GM18868 (cell line): Measurements from ENCODE around the gene PACRG.

Experiments used
- ATAC-seq: cut with Tn5 transposase; IDR thresholded peaks from one replicate; pipeline ENCODE4 v1.9.1; 2021; ENCODE audit warnings: mild to moderate bottlenecking, moderate library complexity; ENCODE audit not compliant: unreplicated experiment

Gene PACRG

DNA sequence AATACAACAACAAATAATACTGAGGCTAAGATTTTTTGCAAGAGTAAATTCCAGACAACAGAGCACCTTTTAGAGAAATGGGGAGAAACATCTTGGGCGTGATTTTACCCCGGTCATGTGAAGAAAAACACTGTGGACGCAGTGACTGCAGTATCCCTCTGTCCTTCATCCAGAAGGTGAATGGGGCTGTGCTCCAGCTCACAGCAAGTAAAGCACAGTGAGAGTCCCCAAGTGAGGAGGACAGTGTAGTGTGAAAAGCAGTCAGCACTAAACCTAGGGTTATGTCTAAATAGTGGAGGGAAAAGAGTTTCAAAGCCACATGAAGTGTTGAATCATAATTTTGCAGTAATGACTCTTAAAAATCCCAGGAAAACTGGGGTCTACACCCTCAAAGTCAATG, 338.4 kb downstream of the PACRG start:
- ATAC-seq, result no peak

DNA sequence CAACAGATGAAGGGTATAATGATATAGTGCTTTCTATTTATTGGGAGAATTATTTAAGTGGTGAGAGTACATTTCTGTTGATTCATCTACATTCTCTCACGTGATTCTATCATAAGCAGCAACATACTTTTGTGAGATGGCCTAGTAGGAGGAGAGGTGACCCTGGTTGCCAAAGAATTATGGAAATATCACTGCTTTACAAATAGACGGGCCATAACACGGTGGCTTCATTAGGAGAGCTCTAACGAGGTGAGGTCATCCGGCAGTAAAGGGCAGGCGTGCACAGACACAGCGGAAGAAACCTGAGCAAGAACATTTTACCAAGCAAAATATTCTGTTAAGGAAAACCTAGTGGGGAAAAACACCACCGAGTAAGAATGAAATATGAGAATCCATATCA, 349.4 kb downstream of the PACRG start:
- no peak for ATAC-seq

DNA sequence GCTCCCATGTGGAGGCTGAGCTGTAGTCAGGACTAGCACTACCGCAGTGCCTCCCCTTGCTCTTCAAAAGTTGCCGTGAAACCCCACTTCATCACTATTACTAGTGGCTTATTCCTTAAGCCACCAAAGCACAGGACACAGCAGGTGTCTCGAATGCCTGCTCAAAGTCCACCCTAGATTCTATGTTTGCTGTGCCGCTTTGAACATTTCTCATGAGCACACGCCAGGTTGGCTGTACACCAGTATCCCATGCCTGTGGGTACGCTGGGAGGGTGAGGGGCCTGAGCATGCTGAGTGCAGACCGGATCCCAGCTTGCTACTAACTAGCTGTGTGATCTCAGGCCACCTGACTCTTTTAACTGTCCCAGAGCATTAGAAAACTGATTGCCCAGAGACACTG, 350.9 kb downstream of the PACRG start:
- no peak for ATAC-seq

DNA sequence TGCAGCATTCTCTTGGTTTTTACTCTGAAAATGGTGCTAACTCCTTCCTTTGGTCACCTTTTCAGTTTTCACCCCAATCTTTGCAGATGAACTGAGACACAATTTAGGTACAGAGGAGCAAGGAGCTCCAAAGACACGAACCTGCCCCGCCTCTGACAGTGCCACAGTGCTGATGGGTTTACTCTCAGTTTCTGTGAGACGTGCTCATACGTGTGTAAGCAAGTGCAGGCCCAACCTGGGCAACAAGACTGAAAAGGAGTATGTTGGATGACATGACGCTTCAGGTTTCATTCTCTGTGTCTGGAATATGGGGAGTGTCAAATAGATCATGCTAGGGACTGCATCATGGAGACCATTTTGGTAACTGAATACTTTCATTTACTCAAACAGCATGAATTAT, 352.5 kb downstream of the PACRG start:
- ATAC-seq, result no peak

DNA sequence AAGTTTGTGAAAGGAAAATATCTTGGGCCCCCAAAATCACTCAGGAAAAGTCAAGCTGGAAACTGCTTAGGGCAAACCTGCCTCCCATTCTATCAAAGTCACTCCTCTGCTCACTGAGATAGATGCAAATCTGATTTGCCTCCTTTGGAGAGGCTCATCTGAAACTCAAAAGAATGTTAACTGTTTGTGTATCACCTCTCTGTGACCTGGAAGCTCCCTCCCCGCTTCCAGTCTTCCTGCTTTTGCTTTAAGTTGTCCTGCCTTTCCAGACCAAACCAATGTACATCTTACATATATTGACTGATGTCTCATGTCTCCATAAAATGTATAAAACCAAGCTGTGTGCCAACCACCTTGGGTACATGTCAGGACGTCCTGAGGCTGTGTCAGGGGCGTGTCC, 355.4 kb downstream of the PACRG start:
- no peak for ATAC-seq

DNA sequence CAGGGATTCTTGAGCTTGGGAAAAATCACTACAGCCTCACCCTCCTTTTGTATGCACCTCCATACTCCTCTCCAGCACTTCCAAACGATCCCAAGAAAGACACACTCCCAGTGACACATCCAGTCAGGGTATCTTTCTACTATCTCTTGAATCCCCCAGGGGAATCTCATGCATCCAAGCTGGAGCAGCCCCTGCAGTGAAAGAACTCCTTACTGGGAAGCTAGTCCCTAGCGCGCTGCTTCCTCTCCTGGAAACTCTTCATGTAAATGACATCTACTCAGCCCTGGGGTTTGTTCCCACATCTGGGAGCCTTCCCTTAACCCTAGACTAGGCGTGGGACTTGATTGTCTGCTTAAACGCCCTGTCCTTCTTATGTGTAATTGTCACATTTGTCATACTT, 357.7 kb downstream of the PACRG start:
- no peak for ATAC-seq

DNA sequence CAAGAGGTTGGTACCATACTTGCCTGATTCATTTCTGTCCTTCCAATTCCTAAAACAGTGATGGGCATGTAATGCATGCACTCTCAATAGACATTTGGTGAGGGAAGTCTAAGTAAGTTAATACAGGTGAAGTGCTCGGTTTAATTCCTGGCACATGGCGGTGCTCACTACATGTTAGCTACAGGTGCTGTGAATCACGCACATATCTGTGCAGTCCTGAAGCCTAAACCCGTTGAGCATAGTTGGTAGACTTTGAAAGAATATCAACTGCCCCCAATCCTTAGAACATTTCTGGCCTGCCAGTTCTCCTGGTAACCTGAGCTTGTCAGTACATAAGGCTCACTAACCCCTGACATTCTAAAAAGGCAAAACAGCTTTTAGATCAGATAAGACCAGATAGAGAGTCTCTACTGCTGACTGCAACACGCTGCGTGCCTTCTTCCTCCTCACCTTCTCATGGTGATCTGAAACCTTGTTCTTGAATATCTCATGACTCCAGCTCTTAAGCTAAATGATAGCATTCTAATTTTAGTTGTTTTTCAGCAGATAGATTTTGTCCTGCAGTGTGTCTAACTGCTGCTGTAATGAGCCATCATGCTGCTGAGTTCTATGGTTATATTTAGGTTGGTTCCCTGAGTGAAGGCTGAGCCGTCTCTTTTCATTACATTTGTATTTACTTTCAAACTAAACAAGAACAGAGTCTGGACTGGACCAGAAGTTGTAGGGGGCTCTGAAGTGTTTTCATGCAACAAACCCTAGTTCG, 358.3 kb downstream of the PACRG start:
- no peak for ATAC-seq

DNA sequence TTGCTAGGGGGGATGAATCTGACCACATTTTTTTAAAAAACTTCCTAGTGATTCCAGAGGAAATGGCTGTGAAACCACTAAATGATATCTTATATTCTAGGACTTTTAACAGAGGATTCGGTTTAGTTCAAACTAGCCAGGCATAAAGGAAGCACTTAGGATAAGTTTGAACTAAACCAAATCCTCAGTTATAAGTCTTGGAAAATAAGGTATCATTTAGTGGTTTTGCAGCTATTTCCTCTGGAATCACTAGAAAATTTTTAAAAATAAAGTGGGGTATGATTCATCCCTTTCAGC, 358.8 kb downstream of the PACRG start:
- no peak for ATAC-seq

DNA sequence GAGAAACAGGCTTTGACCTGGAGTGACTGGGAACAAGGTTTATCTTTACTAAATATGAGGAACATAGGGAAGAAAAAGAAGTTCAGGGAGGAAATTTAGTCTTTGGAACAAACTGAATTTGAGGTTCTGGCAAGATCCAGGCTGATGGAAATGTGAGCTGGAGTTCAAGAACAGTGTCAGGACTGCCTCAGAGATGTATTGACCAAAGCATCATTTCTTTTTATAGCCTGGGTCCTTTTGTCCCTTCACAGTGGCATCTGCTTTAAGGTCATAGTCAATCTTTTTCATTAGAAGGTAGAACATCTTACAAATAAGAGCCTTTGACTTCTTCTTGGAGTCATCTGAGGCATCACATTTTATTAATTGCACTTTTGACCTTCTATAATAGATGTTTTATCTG, 360.2 kb downstream of the PACRG start:
- no peak for ATAC-seq

DNA sequence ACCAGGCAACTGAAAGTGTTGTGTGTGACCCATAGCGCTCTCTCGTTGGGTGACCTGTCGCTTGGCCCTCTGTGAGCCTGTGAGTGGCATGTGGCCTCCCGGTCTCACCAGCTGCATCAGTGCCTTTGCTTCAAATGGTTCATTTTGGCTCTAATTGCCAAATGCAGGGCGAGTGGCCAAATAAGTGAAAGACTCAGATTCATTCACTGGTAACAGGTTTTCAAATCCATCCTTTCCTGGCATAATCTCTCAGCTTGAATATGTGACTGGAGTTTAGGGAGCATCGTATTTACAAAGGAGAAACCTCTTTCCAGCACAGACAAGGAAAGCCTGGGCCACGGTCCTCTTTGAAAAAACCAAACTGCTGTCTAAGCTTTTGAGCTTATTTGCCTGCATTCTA, 365.1 kb downstream of the PACRG start:
- ATAC-seq, result no peak

DNA sequence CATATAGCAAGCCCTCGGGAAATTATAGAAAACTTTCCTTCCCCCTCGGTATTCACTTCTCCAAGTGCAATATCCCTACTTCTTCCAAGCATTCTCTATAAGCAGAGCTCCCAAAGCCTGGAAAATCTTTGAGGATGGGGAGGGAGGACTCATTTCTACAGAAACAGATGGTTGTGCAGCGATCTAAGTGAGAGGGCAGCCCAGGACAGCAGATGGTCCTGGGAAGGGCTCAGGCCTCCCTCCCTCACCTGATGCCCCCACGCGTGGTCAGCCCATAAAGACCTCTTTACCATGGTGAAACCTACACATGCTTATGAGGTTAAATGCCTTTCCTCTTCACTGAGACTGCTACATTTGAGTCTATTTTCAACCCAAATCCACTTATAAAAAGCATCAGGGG, 367.1 kb downstream of the PACRG start:
- ATAC-seq, result no peak

DNA sequence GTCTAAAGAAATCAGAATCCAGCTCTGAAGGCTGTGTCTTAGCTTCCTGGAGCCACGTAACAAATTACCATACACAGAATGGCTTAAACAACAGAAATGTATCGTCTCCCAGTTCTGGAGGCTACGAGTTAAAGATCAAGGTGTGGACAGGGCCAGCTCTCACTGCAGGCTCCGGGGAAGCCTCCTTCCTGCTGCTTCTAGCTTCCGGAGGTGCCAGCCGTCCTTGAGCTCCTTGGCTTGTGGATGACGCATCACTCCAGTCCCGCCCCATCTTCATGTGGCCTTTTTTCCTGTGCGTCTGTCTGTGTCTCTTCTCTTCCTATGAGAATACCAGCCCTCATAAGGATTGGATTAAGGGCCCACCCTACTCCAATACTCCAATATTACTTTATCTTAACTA, 367.6 kb downstream of the PACRG start:
- no peak for ATAC-seq

DNA sequence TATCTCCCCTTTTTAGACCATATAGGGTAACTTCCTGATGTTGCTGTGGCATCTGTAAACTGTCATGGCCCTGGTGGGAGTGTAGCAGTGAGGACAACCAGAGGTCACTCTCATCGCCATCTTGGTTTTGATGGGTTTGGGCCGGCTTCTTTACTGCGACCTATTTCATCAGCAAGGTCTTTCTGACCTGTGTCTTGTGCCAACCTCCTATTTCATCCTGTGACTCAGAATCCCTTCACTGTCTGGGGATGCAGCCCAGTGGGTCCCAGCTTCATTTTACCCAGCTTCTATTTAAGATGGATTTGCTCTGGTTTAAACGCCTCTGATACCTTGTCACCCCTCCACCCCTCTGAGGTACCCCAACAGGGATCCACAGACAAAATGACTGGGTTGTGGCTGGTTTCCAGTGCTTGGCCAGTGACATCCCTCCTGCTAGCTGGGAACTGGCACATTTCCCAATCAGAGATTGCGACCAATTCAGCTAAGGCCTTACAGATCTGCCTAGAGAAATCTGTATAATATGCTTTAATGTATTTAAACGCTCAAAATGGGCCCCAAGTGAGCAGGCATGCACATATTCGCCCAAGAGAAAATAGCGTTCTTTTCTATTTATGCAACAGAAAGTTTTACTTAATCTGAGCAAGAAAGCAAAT, 371.2 kb downstream of the PACRG start:
- ATAC-seq, result no peak

DNA sequence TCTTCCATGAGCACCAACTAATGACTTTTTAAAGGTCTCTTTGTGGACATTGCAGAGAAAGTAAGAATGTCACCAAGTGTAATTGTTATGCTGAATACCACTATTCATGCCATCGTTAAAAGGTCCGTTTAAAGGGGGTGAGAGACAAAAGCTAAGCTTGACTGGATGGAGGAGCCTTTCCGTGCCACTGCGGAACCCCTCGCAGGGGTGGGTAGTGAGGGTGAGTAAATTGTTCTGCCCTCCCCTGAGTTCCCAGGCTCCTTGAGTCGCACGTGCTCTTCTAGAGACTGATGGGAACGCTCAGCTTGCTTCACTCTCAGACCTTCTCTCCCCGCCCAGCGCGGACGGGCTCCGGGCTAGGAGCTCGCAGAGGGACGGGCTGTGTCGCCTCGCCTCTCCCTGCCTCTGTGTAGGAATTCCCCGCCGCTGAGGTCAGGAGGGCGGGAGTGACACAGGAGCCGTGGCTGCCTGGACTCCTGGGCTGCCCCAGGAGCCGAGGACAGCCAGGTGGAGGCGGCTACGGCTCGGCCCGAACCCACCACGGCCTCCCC, 371.9 kb downstream of the PACRG start:
- ATAC-seq, result no peak

DNA sequence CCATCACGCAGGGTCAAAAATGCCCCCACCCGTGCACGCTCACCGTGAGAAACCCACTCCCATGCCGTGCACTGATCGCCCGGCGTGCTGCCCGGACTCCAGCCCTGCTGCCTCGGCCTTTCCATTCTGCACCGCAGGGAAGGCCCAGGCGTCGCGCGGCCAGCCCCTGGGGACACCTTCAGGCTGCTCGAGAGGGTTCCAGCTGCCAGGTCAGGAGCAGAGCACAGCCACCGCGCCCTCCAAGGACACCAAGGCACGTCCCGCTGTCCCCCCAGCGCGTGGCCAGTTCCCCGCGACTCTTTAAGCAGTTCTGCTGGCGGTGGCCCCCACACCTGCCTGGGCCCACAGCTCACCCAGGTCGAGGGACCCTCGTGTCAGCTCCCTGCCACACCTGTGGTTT, 372.5 kb downstream of the PACRG start:
- ATAC-seq, result no peak

DNA sequence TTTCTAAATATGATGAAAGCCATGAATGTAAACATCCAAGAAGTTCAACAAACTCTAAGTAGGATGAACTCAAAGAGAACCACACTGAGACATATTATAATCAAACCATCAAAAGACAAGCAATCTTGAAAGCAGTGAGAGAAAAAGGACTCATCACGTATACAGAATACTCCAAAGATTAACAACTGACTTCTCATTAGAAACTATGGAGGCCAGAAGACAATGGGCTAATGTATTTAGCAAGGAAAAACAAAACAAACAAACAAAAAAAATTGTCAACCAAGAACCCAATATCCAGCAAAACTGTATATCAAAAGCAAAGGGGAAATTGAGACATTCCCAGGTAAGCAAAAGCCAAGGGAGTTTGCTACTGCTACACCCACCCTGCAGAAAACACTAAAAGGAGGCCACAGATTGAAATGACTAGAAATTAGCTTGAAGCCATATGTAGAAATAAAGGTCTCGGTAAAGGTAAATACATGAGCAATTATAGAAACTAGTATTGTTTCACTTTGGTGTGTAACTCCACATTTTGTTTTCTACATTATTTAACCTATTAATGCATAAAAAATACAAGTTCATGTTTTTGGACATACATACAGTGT, 385.7 kb downstream of the PACRG start:
- ATAC-seq, result no peak

DNA sequence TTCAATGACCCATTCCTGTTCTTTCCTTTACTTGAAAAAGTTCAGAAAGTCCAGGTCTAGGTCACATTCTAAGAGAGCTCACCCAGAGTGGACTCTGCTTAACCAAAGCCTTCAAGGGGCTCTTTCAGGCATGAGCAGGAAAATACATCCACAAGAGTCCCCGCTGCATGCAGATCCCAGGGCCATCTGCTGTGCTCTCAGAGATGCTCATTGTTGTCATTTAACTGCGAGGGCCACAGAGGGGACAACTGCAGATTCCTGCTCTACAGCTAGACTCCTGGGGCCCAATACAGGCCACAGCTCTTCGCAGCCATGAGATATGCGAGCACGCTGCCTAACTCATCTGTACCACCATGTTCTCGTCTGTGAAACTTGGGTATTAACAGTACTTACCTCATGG, 391.2 kb downstream of the PACRG start:
- no peak for ATAC-seq

DNA sequence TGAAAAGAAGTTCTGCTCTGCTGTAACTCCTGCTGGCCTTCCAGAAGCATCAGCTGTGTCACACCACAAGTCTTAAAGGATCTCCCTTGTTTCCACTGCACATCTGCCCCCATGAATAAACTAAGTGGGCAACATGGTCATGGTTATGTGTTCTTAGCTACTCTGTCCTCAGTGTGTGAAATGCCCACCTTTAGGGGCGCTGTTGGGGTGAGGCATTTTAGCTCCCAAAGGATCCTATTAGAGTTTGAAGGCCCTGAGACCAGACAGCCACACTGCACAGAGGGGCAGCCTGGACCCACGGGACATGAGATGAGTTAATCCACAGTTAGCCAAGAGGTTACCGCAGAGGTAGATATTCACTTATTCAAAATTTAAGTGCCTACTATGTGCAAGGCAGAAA, 392.4 kb downstream of the PACRG start:
- ATAC-seq, result no peak

DNA sequence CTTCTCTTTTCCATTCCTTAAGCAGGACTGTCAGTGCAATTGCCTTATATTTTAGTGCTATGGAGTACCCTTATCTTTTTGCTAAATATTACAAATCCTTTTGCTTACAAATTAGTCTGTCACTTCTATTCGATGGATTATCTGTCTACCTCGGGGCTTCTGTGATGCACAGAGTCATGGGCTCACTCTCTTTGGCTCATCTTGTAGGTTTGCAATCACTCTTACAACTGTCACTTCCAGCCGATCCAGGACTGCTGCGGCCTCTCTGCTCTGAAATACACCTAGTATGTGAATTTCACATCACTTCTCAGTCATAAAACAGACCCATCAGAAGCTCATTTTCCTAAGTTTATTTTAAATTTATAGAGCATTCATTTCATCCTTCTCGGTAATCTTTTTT, 393.5 kb downstream of the PACRG start:
- no peak for ATAC-seq

DNA sequence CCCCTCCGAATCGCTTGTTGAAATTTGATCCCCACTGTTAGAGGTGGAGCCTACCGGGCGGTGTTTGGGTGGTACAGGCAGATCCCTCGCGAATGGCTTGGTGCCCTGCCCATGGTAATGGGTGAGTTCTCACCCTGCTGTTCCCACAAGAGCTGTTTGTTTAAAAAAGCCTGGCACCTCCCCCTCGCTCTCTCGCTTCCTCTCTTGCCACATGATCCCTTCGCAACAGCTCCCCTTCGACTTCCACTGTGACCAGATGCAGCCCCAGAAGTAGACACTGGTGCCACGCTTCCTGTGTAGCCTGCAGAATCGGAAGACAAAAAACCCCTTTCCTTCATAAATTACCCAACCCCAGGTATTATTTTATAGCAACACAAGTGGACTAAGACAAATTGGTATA, 394.6 kb downstream of the PACRG start:
- no peak for ATAC-seq

DNA sequence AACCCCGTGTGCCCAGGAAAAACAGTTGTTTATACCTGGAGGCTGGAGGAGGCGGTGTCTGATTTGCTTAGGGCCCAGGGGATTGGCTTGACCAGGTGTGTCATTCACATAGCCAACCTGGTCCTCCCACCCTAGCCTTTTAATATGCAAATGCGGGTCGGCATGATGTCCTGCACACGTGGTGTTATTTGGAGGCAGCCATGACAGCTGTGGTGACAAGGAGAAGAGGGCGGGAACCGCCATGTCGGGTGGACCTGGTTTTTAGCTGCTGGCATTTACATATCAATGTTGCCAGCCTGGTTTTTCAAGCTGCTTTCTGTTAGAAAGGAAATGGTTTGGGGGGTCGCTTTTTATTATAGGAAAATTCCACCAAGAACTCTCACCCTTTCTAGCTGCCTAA, 395.3 kb downstream of the PACRG start:
- ATAC-seq, result no peak

DNA sequence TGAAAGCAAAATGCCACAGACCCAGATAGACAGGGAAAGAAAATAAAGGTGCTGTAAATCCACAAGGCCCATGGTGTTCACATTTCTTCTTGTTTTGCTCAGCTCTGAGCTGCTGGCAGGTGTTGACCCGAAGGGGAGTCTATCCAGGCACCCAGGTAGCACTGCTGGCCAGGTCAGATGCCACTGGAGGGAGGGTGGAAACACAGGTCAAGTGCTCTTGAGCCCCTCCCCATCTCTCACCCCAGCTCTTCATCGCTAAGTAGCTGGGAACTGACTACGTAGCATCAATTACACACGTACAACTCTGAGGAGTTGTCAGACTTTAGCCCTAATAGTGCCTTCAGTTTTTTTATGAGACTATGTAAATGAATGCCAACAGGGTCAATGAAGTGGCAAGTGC, 399.0 kb downstream of the PACRG start:
- ATAC-seq, result no peak
